ENCODE data around the gene PCDH15. TPM values are rescaled to one million over a fixed set of nuclear protein-coding genes. Genes with fewer than 3 reads are reported as not detected.

PCDH15 gene
- total and polyA plus RNA-seq, 7 experiments from 2014 or later, result not detected

GRCh38 chr10:53765311-53765710 is 1035.7 kb downstream of the PCDH15 start:
- no peak for ATAC-seq
- Mint-ChIP-seq H3K27ac (no peak overlapping the region), H3K4me1 (no peaks in the 10 kb centered on the region), H3K36me3 (no peaks in the 10 kb centered on the region), H3K4me3 (no peak overlapping the region), H3K27me3 (no peaks in the 10 kb centered on the region), H3K9me3 (peaks cover 2 to 27% (median 5%) of the 10 kb centered on the region in 11 donors)
- no peaks in the 10 kb centered on the region for H3K27me3 ChIP-seq (ENCODE audit: control insufficient read depth in 2 of 2, insufficient read depth in 2 of 2, low read length in 2 of 2)
- H3K27ac ChIP-seq (ENCODE audit: low read depth, low read length), result no peak overlapping the region
- H3K4me1 ChIP-seq (ENCODE audit: control insufficient read depth in 2 of 2, insufficient read depth in 2 of 2, low read length in 2 of 2), result no peaks in the 10 kb centered on the region
- no peak for DNase-seq
- intact Hi-C loops (cut with micrococcal nuclease), result no loop called here
- ChIA-PET POLR2A (no interaction called here), CTCF (no interaction called here)
- H3K4me3 ChIP-seq (ENCODE audit: low read length), result no peak overlapping the region
- H3K36me3 ChIP-seq (ENCODE audit: control insufficient read depth in 2 of 3, insufficient read depth in 3 of 3, low read length in 3 of 3), result no peaks in the 10 kb centered on the region
- no peaks in the 10 kb centered on the region for H3K9me3 ChIP-seq (ENCODE audit: control insufficient read depth in 2 of 3, low read length in 3 of 3)

- H3K27ac ChIP-seq (ENCODE audit: low read depth, low read length), result no peak overlapping the region
- ATAC-seq (no peak), DNase-seq (no peak)
- no peaks in the 10 kb centered on the region for H3K27me3 ChIP-seq (ENCODE audit: control insufficient read depth in 2 of 2, insufficient read depth in 2 of 2, low read length in 2 of 2)
- H3K36me3 Mint-ChIP-seq, result no peaks in the 10 kb centered on the region
- CTCF ChIA-PET, result no interaction called here
- no peaks in the 10 kb centered on the region for H3K4me1 Mint-ChIP-seq
- no peaks in the 10 kb centered on the region for H3K4me1 ChIP-seq (ENCODE audit: control insufficient read depth in 2 of 2, insufficient read depth in 2 of 2, low read length in 2 of 2)
- no peaks in the 10 kb centered on the region for H3K27me3 Mint-ChIP-seq
- no peaks in the 10 kb centered on the region for H3K9me3 ChIP-seq (ENCODE audit: control insufficient read depth in 2 of 3, low read length in 3 of 3)
- H3K4me3 Mint-ChIP-seq, result no peak overlapping the region
- intact Hi-C loops (cut with micrococcal nuclease), result no loop called here
- no peak overlapping the region for H3K4me3 ChIP-seq (ENCODE audit: low read length)
- no peak overlapping the region for H3K27ac Mint-ChIP-seq
- POLR2A ChIA-PET, result no interaction called here
- no peaks in the 10 kb centered on the region for H3K36me3 ChIP-seq (ENCODE audit: control insufficient read depth in 2 of 3, insufficient read depth in 3 of 3, low read length in 3 of 3)
- peaks cover 0 to 11% (median 0%) of the 10 kb centered on the region in 11 donors for H3K9me3 Mint-ChIP-seq
Observed at GRCh38 chr10:53754596-53755250, 1046.3 kb downstream of the PCDH15 start.

Small RNAs within 50 kb of the gene (microRNA-seq; reads per million reads assigned to microRNA genes)
- not detected for gene MIR548F1 (ENCODE audit: borderline microRNAs expressed)
